HG02763 (cell line): Measurements from ENCODE around the gene LBHD2.

Experiments used
- ATAC-seq: cut with Tn5 transposase; IDR thresholded peaks from one replicate; pipeline ENCODE4 v1.9.1; 2021; ENCODE audit warnings: mild to moderate bottlenecking, moderate library complexity; ENCODE audit not compliant: unreplicated experiment

Gene LBHD2

DNA sequence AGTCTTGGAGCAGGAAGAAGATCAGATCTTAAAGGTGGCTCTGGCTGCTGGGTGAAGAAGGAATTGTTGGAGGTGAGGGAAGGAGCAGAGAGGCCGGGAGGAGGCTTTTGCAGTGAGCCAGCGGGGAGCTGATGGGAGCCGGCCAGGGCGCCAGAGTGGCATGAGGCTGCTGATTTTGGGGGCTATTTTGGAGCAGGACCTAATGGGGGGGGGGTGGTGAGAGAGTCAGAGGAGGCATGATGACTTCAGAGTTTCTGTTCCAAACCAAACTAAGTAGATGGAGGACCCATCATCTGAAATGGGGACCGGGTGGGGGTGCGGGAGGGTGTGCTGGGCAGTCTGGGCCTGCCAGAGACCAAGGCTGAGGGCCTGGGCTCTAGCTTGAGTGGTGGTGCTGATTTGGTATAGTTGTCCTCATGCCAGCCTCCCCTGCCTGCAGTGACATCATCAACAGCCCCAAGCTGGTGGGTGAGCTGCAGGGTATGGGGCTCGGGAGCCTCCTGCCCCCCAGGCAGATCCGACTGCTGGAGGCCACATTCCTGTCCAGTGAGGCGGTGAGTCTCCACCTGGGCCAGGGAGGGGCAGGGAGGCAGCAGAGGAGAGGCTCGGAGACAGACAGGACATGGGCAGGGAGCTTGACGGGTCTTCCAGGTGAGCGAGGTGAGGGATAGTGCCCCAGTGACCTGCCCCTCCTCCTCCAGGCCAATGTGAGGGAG lies 45.4 kb downstream of the LBHD2 start:
- ATAC-seq = no peak

DNA sequence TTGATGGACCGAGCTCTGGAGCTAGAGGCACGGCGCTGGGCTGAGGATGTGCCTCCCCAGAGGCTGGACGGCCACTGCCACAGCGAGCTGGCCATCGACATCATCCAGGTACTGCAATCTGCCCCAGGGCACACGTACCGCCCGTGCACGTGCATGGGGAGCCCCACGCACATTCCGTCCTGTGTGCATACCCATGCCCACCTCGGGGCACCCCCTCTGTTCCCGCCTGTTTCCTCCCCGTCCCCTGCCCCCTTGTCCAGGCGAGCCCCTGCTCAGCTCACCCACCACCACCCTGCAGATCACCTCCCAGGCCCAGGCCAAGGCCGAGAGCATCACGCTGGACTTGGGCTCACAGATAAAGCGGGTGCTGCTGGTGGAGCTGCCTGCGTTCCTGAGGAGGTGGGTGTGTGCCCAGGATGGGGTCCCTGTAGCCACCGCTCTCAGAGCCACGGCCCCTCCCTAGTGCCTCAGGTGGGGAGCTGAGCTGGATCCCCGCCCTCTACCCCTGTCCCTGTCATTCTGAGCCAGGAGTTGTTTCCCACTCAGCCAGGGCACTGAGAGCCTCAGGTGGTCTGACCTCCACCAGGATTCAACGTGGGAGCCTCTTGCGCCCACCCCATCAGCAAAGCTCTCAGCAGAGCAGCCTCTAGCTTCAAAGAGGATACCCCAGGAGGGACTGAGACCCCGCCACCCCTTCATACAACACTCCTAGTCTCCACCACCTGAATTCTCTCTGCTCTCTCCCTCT lies 46.2 kb downstream of the LBHD2 start:
- no peak for ATAC-seq

DNA sequence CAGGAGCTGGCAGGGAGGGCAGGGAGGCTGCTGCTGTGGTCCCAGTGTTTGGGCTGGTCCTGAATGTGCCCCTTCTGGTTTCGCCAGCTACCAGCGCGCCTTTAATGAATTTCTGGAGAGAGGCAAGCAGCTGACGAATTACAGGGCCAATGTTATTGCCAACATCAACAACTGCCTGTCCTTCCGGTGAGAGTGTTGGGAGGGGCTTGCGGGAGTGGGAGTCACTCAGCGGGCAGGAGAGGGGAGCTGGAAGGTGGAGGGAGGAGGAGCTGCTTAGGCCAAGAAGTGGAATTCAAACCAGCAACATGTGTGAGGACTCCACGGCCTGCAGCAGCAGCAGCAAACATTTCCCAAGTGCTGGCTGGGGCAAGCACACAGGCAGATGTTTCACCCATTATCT lies 47.0 kb downstream of the LBHD2 start:
- ATAC-seq = no peak

DNA sequence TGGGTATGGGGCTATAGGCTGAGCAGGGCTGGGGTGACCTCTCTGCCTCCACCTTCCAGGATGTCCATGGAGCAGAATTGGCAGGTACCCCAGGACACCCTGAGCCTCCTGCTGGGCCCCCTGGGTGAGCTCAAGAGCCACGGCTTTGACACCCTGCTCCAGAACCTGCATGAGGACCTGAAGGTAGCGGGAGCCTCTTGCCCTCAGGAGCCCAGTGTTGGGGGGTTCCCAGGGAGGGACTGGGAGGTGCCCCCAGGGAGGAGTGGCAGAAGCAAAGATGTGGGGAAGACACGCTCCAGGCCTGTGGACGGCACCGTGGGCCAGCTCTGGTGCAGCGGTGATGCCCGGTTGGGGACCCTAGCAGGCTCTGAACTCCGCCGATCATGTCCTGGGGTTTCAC lies 47.6 kb downstream of the LBHD2 start:
- no peak for ATAC-seq

DNA sequence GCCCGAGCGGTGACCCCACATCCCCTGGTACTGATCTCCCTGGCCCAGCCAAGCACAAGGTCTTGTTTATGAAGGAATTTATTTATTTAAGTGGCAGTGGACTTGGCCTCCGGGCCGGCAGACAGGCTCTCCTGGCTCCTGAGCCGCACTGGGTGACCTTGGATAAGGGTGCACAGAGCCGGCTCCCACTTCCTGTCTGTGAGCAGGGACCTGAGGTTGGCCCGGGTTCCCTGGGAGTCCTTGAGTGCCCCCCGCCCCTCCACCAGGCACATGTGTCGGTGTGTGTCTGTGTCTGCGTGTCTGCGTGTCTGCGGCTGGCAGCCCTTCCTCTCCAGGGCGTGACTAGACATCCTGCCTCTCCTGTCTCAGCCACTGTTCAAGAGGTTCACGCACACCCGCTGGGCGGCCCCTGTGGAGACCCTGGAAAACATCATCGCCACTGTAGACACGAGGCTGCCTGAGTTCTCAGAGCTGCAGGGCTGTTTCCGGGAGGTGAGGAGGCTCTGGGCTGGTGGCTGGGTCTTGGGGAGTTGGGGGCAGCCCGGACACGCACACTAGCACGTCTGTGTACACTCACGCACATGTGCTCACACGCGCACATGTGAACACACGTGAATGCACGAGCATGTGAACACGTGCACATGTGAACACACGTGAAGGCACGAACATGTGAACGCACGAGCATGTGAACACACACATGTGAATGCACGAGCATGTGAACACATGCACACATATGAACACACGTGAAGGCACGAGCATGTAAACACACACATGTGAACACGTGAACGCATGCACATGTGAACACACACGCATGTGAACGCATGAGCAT lies 48.6 kb downstream of the LBHD2 start:
- ATAC-seq = no peak

DNA sequence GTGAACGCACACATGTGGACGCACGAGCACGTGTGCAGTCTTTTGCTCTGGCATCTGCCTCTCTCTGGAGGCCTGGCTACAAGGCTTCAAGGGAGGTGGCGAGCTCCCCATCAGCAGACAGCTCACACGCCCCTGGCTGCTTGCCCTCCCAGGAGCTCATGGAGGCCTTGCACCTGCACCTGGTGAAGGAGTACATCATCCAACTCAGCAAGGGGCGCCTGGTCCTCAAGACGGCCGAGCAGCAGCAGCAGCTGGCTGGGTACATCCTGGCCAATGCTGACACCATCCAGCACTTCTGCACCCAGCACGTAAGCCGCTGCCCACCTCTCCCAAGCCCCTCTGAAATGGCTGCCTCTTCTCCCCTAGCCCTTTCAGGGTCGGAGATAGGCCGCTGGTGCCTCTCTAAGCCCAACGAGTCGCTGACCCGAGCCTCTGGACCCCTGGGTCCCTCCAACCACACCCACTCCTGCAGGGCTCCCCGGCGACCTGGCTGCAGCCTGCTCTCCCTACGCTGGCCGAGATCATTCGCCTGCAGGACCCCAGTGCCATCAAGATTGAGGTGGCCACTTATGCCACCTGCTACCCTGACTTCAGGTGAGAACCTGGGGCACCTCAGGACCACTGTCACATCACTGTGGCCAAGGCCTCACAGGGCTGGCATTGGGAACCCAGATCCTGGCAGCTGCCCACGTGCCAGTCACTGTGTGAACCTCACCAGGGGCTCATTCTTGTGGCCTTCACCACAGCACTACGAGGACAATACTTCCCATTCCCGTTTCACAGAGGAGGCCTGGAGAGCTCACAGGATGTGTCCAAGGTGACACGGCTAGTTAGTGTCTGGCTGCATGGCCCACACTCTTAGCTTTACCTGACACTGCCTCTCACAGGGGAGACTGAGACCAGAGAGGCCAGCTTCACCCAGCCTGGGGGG lies 49.5 kb downstream of the LBHD2 start:
- ATAC-seq = no peak

DNA sequence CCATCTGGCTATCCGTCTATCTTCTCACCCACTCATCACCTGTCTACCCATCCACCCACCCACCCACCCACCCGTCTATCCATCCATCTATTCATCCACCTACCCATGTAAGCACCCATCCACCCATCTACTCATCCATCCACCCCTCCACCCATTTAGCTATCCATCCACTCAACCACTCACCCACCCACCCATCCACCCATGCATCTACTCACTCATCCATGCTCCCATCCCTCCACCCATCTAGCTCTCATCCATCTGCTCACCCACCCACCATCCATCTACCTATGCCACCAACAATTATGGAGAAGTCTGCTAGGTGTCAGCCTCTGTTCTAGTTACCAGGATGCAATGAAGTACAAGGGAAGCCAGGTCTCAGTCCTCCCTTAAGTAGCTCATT lies 50.4 kb downstream of the LBHD2 start:
- no peak for ATAC-seq

DNA sequence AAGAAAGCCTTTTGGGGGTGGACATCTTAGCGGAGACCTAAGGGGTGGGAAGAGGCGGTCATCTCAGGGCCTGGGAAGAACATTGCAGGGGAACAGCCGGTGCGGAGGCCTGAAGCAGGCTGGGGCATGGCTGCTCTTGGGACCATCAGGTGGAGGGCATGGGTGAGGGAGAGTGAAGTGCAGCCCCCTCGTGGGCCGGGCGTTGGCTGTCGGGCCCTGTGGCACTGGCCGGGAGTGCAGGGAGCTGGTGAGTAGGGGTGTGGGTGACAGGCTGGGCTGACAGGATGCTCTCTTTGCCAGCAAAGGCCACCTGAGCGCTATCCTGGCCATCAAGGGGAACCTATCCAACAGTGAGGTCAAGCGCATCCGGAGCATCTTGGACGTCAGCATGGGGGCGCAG lies 50.9 kb downstream of the LBHD2 start:
- ATAC-seq = no peak

DNA sequence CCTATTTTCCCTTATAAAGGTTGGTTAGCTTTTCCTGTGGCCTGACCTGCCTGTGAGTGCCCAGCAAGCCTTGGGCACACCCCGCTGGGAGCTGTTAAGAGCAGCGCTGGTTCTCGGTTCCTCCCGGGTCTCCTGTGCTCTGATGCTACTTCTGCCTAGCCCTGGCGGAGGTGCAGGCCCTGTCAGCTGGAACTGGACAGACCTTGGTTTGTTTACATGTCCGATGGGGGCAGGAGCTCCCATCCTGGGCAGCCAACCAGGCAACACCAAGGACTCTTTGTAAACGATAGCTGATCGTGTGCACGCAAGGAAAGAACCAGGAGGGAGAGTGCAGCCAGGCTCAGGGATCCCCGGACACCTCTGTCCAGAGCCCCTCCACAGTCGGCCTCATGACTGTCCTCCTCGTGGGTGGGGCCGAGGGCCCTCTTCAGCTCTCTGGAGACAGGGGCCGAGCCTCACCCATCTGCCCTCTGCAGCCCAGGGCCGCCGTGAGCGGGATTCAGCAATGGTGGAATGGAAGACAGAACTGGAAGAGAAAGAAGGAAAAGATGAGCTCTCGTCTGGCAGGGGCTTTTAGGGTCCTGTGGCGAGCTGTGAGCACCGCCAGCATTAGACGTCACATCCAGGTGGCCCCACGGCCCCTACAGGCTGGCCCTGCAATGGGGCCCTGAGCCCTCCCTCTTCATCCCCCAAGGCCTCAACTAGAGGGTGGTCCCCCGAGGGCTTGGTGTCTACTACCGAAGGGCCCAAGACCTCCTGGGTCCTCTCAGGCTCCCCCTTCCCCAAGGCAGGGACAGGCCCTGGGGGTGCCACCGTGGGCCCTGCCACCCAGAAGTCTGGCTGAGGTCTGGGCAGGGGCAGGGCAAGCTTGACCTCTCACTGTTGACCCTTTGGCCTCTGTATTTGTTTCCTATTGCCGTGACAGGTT lies 51.6 kb downstream of the LBHD2 start:
- ATAC-seq = no peak

DNA sequence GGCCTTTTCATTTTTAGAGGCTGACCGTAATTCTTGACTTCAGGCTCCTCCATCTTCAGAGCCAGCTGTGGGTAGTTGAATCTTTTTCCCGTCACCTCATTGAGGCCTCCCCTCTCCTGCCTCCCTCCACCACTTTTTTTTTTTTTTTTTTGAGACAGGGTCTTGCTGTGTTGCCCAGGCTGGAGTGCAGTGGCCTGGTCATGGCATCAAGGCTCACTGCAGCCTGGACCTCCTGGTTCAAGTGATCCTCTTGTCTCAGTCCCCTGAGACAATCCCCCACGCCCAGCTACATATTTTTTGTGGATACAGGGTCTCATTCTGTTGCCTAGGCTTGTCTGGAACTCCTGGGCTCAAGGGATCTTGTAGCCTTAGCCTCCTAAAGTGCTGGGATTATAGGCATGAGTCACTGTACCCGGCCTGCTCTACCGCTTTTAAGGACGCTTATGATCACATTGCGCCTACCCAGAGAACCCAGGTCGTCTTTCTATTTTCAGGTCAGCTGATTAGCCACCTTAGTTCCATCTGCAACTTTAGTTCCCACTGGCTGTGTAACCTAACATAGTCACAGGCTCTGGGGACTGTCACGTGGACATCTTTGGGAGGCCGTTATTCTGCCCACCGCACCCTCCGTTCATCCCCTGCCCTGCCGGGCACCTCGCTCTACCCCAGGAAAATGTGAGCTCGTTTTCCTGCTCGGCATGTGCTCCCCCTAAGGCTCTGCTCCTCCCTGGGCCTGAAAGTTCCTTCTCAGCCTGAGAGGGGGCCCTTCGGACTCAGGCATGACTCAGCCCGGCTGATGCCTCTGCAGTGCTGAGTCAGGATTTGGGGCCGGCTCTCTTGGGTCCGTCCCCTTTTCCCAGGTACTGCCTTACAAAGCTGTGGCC lies 52.6 kb downstream of the LBHD2 start:
- ATAC-seq = no peak

DNA sequence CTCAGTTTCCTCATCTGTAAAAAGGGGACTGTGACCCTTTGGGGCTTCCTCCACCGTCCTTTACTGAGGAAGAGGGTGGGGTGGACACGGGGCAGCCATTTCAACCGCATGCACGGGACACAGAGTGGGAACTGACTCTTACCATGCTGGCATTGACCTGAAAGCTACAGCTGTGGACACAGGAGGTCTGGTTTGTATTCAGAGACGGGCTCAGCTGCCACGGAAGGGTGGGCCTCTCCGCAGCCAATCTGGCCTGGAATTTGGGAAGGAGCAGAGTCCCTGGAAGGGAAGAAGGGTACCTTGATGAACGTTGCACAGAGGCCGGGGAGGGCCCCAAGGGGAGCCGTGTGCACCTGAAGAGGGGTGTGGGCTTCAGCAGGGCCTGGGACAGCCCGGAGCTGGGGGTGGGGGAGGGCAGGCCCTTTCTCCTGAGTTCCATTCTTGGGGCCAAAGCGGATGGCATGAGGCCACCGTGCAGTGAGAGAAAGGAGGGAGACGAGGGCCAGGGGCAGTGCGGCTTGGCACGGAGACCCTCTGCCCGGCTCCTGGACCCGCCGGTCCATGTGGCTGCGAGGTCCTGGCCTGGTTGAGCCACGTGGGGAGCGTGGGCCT lies 53.8 kb downstream of the LBHD2 start:
- no peak for ATAC-seq

DNA sequence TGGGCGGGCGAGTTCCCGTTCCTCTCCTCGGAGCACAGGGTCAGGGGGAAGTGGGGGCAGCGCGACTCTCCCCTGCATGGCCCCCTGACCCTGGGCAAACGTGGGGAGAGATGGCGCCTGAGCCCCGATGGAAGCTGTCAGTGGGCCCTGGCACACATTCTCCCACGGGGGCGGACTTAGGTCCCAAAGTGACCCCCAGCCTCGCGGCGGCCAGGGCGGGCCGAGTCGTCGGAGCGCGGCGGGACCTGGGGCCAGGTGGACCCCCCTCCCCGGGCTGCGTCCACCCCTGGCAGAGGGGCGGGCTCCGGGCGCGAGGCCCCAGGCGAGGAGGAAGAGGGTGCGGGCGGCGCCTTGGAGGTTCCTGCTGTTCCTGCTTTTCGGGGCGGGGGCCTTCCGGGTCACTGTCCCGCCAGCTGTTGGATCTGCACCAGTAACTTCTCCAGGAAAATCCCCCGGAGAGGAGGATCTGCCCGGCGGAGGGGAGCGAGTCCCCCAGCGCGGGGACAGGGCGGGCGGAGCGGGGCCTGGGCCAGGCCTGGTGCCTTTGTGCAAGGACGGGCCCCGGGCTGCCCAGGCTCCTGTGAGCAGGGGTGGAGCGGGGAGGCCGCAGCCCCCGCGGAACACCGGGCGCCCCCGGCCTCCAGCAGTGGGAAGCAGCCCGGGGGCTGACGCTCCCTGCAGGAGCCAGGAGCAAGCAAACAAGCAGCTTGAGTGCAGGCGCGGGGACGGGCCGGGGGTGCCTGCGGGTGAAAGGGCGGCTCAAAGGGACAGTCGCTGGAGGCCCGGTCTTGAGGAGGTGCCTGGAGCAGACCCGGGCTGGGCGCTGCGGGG lies 54.5 kb downstream of the LBHD2 start:
- ATAC-seq = no peak

DNA sequence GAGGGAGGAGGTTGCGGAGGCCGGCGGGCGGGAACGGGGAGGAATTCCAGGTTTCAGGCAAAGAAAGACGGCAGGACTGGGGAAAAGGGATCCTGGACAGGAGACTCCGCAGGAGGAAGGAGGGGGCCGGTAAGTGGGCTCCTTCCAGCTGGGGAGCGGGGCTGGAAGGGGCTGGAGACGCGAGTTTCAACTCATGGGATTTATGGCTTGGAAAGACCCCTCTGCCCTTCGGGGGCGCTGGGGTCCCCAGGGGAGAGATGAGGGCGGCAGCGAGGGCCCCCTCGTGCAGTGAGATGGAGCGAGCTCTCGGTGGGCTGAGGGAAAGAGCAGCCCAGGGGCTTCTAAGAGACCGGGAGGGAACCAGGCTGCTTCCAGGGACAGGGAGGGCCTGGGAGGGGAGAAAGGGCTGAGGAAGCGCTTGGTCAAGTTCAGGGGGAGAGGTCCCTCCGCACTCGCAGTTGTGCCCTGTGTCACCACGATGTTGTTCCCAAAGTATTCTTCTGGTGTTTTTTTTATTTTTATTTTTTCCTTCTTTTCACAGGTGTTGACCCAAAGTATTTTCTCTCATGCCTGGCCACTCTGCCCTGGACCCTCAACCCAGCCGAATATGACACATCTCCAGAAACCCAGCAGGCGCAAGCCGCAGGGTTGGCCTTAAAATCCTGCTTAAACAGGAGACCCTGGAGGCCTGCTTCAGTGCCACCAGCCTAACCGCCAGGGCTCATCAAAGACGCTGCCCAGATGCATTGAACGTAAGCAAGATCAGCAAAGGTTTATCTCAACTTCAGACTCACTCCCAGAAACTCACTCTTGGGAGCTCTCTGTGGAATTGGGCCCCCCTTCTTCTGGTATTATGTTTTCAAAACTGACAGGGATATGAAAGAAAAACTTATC lies 55.4 kb downstream of the LBHD2 start:
- no peak for ATAC-seq
